NCI-H345 treated with DMSO at 0.1 percent for 48 hours (cell line): ENCODE results near the gene ASH1L.
"Not testable (repeated sequence)": the region's sequence is repeated elsewhere in the genome, so short reads cannot be mapped to it uniquely, and the experiment has no call there.

Source experiments
- DNase-seq: peaks from one replicate; lab custom pipeline; 2025; ENCODE audit not compliant: unreplicated experiment; lab: John Stamatoyannopoulos, UW

ASH1L gene

DNA sequence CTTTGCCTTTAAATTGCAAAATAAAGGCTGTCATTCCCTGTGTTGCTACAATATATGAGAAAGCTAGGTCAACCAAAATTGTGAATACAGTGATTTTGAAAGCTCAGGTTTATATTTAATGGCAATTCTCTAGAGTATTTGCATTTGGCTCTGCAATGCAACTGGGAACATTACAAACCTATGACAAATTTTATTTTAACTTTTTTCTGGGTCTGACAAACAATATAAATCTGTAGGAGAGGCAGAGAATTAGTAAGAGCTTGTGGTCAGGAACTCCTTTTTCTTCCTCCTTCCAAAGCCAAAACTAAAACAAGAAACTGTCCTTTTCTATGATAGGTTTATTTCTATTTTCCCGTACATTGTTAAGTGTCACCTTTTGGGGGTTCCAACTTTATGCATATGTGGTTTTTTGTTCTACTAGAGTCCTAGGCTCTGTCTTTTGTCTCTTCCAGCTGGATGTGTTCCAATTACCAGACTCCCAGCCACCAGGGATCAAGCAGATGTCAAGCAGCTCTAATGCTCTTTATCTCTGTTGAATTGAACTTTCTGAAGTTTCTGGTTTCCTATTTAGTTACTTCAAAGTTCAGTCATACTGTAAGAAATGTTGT is 106.9 kb downstream of the ASH1L start:
- DNase-seq: no peak

DNA sequence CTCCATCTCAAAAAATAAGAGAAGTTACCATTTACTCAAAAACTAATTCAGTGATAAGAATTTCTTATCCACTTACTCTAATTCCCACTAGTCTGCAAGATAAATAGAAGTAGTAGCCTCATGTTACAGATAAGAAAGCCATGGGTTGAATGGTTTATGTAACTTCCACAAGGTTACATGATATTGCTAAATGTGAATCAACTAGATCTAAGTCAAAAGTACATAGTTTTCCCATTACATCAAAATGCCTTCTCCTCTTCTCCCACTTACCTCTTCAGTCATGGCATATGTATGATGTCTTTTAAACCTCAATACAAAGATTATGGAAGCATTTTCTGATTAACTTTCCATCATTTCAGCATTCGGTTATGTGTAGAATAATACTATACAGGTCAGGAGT is 108.5 kb downstream of the ASH1L start:
- no peak for DNase-seq

DNA sequence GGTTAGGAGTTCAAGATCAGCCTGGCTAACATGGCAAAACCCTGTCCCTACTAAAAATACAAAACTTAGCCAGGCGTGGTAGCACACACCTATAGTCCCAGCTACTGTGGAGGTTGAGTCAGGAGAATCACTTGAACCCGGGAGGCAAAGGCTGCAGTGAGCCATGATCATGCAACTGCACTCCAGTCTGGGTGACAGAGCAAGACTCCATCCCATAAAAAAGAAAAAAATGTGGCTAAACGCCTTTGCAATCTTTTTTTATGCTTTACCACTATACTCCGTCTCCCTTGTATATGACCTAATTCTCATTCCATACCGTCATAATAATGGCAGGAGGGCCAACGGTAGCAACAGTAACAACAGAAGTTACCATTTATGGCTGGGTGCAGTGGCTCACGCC is 109.5 kb downstream of the ASH1L start:
- no peak for DNase-seq

DNA sequence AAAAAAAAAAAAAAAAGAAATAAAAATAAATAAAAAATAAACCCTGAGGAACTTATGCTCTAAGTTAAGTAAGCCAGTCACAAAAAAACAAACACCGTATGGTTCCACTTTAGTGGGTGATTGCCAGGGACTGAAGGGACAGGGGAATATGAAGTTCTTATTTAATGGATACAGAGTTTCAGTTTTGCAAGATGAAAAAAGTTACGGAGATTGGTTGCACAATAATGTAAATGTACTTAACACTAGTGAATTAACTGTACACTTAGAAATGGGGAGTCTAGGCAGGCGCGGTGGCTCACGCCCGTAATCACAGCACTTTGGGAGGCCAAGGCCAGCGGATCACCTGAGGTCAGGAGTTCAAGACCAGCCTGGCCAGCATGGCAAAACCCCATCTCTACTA is 111.4 kb downstream of the ASH1L start:
- no peak for DNase-seq

DNA sequence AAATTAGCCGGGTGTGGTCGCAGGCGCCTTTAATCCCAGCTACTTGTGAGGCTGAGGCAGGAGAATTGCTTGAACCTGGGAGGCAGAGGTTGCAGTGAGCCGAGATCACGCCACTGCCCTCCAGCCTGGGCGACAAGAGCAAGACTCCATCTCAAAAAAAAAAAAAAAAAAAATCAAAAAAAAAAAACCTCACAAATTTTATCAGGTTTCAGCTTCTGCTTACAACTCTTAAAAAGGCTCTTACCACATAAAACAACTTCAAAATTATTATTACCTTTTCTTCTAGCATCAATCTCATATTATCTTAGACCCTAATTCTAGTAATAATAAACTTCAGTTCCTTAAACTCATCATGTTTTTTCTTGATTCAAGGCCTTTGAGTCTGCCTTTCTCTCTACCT is 120.2 kb downstream of the ASH1L start:
- not testable (repeated sequence) for DNase-seq

DNA sequence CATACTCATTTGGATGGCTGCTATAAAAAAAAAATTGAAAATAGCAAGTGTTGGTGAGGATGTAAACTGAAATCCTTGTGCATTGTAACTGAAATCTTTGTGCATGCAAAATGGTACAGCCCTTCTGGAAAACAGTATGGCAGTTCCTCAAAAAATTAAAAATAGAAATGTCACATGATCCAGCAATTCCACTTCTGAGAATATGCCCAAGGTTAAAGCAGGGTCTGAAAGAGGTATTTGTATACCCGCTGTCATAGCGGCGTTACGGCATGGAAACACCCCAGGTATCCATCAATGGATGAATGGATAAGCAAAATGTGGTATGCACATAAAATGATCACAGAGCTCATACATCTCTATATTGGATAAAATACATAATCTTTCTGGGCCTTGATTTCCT is 125.2 kb downstream of the ASH1L start:
- DNase-seq: no peak

DNA sequence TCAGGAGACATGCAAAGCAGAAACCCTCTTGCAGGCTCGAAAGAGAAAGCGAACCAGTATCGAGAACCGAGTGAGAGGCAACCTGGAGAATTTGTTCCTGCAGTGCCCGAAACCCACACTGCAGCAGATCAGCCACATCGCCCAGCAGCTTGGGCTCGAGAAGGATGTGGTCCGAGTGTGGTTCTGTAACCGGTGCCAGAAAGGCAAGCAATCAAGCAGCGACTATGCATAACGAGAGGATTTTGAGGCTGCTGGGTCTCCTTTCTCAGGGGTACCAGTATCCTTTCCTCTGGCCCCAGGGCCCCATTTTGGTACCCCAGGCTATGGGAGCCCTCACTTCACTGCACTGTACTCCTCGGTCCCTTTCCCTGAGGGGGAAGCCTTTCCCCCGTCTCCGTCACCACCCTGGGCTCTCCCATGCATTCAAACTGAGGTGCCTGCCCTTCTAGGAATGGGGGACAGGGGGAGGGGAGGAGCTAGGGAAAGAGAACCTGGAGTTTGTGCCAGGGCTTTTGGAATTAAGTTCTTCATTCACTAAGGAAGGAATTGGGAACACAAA is 128.7 kb downstream of the ASH1L start:
- not testable (repeated sequence) for DNase-seq

DNA sequence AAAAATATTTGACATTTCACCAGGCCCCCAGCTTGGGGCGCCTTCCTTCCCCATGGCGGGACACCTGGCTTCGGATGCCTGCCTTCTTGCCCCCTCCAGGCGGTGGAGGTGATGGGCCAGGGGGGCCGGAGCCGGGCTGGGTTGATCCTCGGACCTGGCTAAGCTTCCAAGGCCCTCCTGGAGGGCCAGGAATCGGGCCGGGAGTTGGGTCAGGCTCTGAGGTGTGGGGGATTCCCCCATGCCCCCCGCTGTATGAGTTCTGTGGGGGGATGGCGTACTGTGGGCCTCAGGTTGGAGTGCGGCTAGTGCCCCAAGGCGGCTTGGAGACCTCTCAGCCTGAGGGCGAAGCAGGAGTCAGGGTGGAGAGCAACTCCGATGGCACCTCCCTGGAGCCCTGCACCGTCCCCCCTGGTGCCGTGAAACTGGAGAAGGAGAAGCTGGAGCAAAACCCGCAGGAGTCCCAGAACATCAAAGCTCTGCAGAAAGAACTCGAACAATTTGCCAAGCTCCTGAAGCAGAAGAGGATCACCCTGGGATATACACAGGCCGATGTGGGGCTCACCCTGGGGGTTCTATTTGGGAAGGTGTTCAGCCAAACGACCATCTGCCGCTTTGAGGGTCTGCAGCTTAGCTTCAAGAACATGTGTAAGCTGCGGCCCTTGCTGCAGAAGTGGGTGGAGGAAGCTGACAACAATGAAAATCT is 129.3 kb downstream of the ASH1L start:
- DNase-seq: not testable (repeated sequence)

DNA sequence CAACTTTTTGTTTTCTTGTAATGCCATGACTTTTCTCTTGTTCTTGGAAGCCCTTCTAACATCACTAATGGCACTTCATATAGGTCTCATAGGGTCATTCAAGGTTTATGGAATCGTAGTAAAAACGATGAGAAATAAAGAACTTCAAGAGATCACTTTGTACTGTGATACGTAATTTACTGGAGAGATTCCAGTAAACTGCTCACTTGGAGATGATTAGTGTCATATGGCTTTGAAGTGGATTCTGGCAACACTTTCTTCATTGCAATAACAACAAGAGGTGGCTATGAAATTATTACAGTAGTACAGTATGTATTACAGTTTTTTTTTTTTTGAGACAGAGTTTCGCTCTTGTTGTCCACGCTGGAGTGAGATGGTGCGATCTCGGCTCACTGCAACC is 138.5 kb downstream of the ASH1L start:
- DNase-seq: no peak

DNA sequence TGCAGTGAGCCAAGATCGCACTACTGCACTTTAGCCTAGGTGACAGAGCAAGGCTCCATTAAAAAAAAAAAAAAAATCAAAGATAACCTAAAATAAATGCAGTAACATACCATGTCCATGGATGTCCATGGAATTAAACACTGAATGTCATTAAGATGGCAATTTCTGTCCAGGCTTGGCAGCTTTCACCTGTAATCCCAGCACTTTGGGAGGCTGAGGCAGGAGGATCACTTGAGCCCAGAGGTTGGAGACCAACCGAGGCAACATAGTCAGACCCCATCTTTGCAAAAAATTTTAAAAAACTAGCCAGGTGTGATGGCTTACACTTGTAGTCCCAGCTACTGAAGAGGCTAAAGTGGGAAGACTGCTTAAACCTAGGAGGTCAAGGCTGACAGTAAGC is 141.8 kb downstream of the ASH1L start:
- no peak for DNase-seq

DNA sequence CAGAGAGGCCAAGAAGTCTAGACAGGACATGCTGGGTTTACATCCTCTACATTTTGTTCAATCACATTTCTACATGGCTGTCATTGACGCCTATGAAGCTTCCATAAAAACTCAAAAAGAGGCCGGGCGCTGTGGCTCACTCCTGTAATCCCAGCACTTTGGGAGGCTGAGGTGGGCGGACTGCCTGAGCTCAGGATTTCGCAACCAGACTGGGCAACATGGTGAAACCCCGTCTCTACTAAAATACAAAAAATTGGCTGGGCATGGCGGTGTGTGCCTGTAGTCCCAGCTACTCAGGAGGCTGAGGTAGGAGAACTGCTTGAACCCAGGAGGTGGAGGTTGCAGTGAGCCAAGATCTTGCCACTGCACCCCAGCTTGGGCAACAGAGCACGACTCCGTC is 150.8 kb downstream of the ASH1L start:
- not testable (repeated sequence) for DNase-seq

DNA sequence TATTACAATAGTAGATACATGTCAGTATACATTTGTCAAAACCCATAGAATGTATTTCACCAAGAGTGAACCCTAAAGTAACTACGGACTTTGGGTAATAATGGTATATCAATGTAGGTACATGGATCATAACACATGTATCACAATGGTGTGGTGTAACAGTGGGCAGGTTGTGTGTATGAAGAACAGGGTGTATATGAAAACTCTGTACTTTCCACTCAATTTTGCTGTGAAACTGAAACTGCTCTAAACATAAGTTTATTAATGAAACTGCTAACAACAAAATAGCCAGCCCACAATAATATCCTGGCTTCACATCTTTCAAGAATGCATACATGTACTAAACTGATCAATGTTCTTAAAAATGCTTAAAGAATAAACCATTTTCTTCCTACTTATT is 151.7 kb downstream of the ASH1L start:
- DNase-seq: no peak

DNA sequence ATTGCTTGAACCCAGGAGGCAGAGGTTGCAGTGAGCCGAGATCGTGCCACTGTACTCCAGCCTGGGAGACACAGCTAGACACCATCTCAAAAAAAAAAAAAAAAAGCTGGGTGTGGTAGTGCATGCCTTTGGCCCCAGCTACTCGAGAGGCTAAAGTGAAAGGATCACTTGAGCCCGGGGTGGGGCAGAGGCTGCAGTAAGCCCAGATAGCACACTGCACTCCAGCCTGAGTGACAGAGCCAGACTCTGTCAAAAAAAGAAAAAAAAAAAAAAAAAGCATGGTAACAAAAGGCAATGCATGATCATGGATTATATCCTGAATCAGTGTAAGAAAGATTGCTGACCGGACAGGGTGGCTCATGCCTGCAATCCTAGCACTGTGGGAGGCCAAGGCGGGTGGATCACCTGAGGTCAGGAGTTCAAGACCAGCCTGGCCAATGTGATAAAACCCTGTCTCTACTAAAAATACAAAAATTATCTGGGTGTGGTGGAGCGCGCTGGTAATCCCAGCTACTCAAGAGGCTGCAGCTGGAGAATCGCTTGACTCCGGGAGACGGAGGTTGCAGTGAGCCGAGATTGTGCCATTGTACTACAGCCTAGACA is 165.6 kb downstream of the ASH1L start:
- no peak for DNase-seq

DNA sequence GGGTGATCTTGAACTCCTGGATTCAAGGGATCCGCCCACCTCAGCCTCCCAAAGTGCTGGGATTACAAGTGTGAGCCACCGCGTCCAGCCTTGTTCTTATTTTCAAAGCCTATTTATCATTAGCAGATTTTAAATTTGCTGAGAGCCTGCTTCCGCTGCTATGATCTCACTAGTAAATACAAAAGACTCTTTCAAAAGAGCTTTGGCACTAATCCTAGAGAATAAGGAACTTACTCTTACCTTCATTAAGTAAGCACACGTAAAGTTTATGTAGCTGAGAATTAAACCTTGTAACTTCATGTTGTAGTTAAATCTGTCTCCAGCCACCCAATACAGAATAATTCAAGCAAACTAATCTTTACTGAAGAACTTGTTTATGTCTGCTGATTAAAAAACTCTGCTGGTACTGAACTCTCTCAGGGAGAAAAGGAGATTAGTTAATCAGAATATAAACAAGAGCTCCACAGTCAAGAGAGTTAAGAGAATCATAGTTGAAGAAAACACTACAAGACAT is 169.6 kb downstream of the ASH1L start:
- no peak for DNase-seq

DNA sequence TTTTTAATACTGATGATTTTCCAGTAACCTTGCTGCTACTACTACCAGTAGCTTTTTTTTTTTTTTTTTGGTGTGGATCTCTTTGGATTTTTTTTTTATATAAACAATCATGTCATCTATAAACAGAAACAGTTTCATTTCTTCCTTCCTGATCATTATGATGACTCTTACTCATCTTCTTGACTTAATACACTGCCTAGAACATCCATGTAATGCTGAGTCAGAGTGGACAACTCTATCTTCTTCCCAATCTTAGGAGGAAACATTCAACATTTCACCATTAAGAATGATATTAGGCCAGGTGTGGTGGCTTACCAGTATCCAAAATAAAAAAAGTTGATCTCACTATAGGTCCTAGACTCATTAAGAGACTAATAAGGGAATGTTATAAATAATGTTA is 172.8 kb downstream of the ASH1L start:
- DNase-seq: no peak

DNA sequence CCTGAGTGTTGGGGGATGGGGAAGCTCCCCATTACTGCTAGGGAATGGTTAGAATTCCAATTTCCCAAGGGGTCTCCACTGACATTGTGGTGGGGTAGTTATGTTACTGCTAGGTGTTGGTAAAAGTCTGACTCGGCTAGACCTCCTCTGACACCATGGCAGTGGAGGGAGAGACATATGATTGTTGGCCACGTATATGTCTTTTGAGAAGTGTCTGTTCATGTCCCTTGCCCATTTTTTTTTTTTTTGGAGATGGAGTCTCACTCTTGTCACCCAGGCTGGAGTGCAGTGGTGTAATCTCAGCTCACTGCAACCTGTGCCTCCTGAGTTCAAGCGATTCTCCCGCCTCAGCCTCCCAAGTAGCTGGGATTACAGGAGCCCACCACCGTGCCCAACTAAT is 176.8 kb downstream of the ASH1L start:
- not testable (repeated sequence) for DNase-seq

DNA sequence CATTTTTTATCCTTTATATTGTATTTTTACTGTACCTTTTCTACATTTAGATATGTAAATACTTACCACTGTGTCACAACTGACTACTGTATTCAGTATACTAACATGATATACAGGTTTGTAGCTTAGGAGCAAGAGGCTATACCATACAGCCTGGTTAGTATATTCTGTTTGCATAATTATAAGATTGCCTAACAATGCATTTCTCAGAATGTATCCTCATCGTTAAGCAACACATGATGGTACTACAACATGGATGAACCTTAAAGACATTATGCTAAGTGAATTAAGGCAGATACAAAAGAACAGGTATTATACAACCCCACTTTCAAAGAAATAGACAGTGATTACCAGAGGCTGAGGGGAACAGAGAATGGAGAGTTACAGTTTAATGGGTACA is 179.2 kb downstream of the ASH1L start:
- no peak for DNase-seq

DNA sequence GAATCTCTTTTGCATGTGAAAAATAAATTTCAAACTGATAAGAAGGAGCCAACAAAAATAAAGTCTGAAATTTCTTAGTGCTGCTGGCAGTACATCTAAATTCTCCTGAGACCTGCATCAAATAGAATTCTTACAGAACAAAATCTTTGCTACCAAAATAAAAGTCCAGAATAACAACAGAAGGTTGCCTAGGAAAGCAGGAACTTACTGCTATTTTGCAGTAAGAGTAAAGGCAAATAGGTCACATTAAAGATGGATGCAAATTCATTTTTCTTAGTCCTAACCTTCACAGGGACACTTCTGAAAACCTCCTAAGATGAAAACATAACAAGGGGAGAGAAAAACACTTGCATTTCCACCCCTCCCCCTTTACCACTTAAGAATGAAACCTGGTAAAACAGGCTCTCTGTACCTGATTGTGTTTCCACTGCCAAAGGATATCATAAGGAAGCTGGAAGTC is 182.9 kb downstream of the ASH1L start:
- no peak for DNase-seq

DNA sequence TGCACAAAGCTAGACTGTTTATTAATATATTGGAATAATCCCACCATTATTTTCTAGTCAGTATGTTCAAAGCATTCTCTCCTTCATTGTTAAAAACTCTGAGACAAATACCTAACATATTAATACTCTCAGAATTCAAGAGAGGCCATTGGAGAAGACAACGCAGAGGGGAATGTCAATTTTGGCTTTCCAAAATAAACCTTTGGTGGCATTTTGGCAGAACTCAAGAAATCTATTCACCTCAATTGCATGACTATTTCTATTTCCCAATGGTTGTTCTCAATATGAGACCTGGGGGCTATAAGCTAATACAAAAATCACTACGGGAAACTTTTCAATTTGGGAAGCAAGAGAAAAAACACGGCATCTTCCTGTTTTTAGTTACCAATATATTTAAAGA is 183.4 kb downstream of the ASH1L start:
- DNase-seq: no peak

DNA sequence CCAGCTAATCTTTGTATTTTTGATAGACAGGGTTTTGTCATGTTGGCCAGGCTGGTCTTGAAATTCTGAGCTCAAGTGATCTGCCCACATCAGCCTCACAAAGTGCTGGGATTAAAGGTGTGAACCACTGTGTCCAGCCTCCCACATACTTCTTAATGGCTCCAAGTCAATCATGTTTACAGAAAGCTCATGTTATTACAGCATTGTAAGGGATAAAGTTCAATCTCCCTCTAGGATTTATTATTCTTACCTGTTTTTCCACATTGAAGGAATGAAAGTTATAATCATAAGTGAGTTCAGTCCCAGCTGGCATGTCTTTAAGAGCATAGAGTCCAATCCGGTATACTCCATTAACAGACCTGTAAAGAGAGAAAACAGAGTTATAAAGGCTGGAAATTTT is 202.6 kb downstream of the ASH1L start:
- DNase-seq: no peak

DNA sequence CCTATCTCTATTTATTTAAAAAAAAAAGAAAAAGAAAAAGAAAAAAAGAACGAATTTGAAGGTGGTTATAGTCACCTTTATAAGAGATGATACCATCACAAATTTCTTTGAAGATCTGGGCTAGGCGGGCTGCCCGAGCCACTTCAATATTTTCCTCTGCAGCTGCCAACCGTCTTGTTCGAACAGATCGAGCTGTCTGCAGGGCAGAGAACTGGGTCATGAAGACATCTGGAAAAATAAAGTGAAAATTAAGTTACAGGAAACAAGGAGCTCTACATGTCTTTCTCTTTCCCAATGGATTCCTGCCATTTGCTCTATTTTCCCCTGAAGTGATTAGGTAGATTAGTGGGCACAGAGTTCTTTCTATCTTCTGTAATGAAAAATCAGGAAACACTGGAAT is 210.0 kb downstream of the ASH1L start:
- DNase-seq: no peak

DNA sequence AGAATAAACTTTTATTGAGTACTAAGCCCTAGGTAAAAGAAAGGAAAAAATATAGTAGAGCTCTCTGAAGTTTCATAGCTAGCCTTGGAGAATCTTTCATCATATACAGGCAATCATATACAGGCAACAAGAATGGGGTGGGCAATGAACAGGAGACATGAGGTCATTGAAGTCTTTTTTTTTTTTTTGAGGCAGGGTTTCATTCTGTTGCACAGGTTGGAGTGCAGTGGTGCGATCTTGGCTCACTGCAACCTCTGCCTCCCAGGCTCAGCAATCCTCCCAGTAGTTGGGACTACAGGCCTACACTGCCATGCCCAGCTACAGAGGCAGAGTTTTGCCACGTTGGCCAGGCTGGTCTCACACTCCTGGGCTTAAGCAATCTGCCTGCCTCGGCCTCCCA is 219.8 kb downstream of the ASH1L start:
- DNase-seq: no peak
